Astrocyte (in vitro differentiated cells and primary cell): ENCODE data around the gene MEGF8. TPM values are rescaled to one million over a fixed set of nuclear protein-coding genes. Genes with fewer than 3 reads are reported as not detected.

Experiments
- DNase-seq: peaks from one replicate; pipeline ENCODE4 v3.0.0-alpha.2; 2010; ENCODE audit warnings: low read depth
- FAIRE-seq: peaks from 2 replicates; lab custom pipeline; 2011; peaks lifted over from hg19 to GRCh38; lab: Jason Lieb, UNC
- H2AFZ ChIP-seq: 2 replicates; pipeline ENCODE4 v1.6.0; 2012; ENCODE audit warnings: low read depth, low read length, inconsistent platforms
- H3K27ac ChIP-seq: 2 replicates; pipeline ENCODE4 v1.5.1; 2011; ENCODE audit warnings: low read depth, low read length, inconsistent platforms
- H3K27me3 ChIP-seq: 2 replicates; pipeline ENCODE4 v1.6.0; 2011; ENCODE audit warnings: low read length, inconsistent platforms; ENCODE audit not compliant: insufficient read depth
- H3K36me3 ChIP-seq: 2 replicates; pipeline ENCODE4 v1.5.1; 2011; ENCODE audit warnings: low read length, inconsistent platforms; ENCODE audit not compliant: insufficient read depth
- H3K4me1 ChIP-seq: 2 replicates; pipeline ENCODE4 v1.5.1; 2011; ENCODE audit warnings: low read length, inconsistent platforms; ENCODE audit not compliant: insufficient read depth
- H3K4me2 ChIP-seq: 2 replicates; pipeline ENCODE4 v1.6.0; 2012; ENCODE audit warnings: low read length, inconsistent platforms
- H3K4me3 ChIP-seq: 2 replicates; pipeline ENCODE4 v1.5.1; 2011; ENCODE audit warnings: low read depth, mild to moderate bottlenecking, low read length, inconsistent platforms; ENCODE audit not compliant: insufficient read depth
- H3K79me2 ChIP-seq: 2 replicates; pipeline ENCODE4 v1.6.0; 2012; ENCODE audit warnings: mild to moderate bottlenecking, low read length, inconsistent platforms; ENCODE audit not compliant: insufficient read depth
- H3K9ac ChIP-seq: 2 replicates; pipeline ENCODE4 v1.6.0; 2012; ENCODE audit warnings: mild to moderate bottlenecking, low read length, inconsistent platforms
- H3K9me3 ChIP-seq: 2 replicates; pipeline ENCODE4 v1.5.1; 2012; ENCODE audit warnings: low read depth, mild to moderate bottlenecking, low read length, inconsistent platforms; ENCODE audit not compliant: insufficient read depth
- H4K20me1 ChIP-seq: 2 replicates; pipeline ENCODE4 v1.6.0; 2012; ENCODE audit warnings: low read length, inconsistent platforms; ENCODE audit not compliant: insufficient read depth
- H3K27ac Mint-ChIP-seq: one replicate; pipeline ENCODE4 v1.8.0; 2021; ENCODE audit warnings: mild to moderate bottlenecking, mixed read lengths; ENCODE audit not compliant: unreplicated experiment
- H3K27me3 Mint-ChIP-seq: one replicate; pipeline ENCODE4 v1.8.0; 2021; ENCODE audit warnings: low read depth, mixed read lengths; ENCODE audit not compliant: unreplicated experiment
- H3K36me3 Mint-ChIP-seq: one replicate; pipeline ENCODE4 v1.8.0; 2021; ENCODE audit warnings: low read depth, mixed read lengths; ENCODE audit not compliant: unreplicated experiment
- H3K4me1 Mint-ChIP-seq: one replicate; pipeline ENCODE4 v1.8.0; 2021; ENCODE audit warnings: low read depth, mixed read lengths; ENCODE audit not compliant: unreplicated experiment
- H3K4me3 Mint-ChIP-seq: one replicate; pipeline ENCODE4 v1.8.0; 2021; ENCODE audit warnings: mild to moderate bottlenecking, moderate library complexity, mixed read lengths; ENCODE audit not compliant: unreplicated experiment
- H3K9me3 Mint-ChIP-seq: one replicate; pipeline ENCODE4 v1.8.0; 2021; ENCODE audit warnings: mild to moderate bottlenecking, mixed read lengths; ENCODE audit not compliant: unreplicated experiment
- CTCF ChIP-seq: IDR thresholded peaks from 2 replicates; pipeline ENCODE4 v1.5.1; 2011; ENCODE audit warnings: low read depth, mild to moderate bottlenecking, inconsistent platforms, low read length, moderate library complexity; ENCODE audit not compliant: insufficient read depth
- EZH2 ChIP-seq: IDR thresholded peaks from 2 replicates; pipeline ENCODE4 v1.6.1; 2012; ENCODE audit warnings: mild to moderate bottlenecking, low read length, inconsistent platforms; ENCODE audit not compliant: insufficient read depth
- total RNA-seq: library from RNA; stranded (reverse); gene quantifications from 2 replicates; pipeline ENCODE4 v1.2.1, GENCODE V29; 2021

MEGF8 gene
- total RNA-seq, 1 donor from 2014 or later = 42.0 TPM

GRCh38 chr19:42325896-42326771 is 699 bp downstream of the MEGF8 start:
- DNase-seq = no peak
- Histone ChIP-seq H3K27ac (peak overlapping the region; percentile 54), H2AFZ (peak overlapping the region; percentile 76), H3K4me1 (peaks cover 10% of the 10 kb centered on the region), H3K9me3 (no peaks in the 10 kb centered on the region), H3K36me3 (no peaks in the 10 kb centered on the region), H3K4me3 (peak overlapping the region; percentile 69), H3K9ac (peak overlapping the region; percentile 85), H3K79me2 (peaks cover 49% of the 10 kb centered on the region), H4K20me1 (peaks cover 46% of the 10 kb centered on the region), H3K4me2 (peak overlapping the region; percentile 96), H3K27me3 (peaks cover 23% of the 10 kb centered on the region)
- H3K27me3 Mint-ChIP-seq = peaks cover 26% of the 10 kb centered on the region
- H3K27ac Mint-ChIP-seq = peak overlapping the region; percentile 62
- H3K9me3 Mint-ChIP-seq = peaks cover 2% of the 10 kb centered on the region
- no peak for FAIRE-seq
- no peaks in the 10 kb centered on the region for H3K36me3 Mint-ChIP-seq
- H3K4me3 Mint-ChIP-seq = peak overlapping the region; percentile 89
- no peak for TF ChIP-seq CTCF
- no peak for TF ChIP-seq EZH2
- H3K4me1 Mint-ChIP-seq = peaks cover 19% of the 10 kb centered on the region

GRCh38 chr19:42326969-42327368 is 1.5 kb downstream of the MEGF8 start:
- peaks cover 19% of the 10 kb centered on the region for H3K4me1 Mint-ChIP-seq
- peaks cover 48% of the 10 kb centered on the region for H4K20me1 ChIP-seq
- peaks cover 20% of the 10 kb centered on the region for H3K27me3 Mint-ChIP-seq
- no peaks in the 10 kb centered on the region for H3K9me3 ChIP-seq
- H3K4me3 Mint-ChIP-seq = peak overlapping the region; percentile 89
- FAIRE-seq (no peak), DNase-seq (no peak)
- no peak for TF ChIP-seq EZH2
- no peak for TF ChIP-seq CTCF
- no peak overlapping the region for H3K27ac Mint-ChIP-seq
- peak overlapping the region; percentile 96 for H3K4me2 ChIP-seq
- H3K27me3 ChIP-seq = peaks cover 18% of the 10 kb centered on the region
- H2AFZ ChIP-seq = no peak overlapping the region
- peaks cover 51% of the 10 kb centered on the region for H3K79me2 ChIP-seq
- no peaks in the 10 kb centered on the region for H3K36me3 ChIP-seq
- no peak overlapping the region for H3K9ac ChIP-seq
- peaks cover 10% of the 10 kb centered on the region for H3K4me1 ChIP-seq
- H3K9me3 Mint-ChIP-seq = peaks cover 2% of the 10 kb centered on the region
- no peak overlapping the region for H3K4me3 ChIP-seq
- no peaks in the 10 kb centered on the region for H3K36me3 Mint-ChIP-seq
- H3K27ac ChIP-seq = no peak overlapping the region

- FAIRE-seq (no peak), DNase-seq (no peak)
- peaks cover 14% of the 10 kb centered on the region for H3K27me3 ChIP-seq
- no peak overlapping the region for H3K27ac ChIP-seq
- peaks cover 2% of the 10 kb centered on the region for H3K9me3 Mint-ChIP-seq
- no peak overlapping the region for H3K9ac ChIP-seq
- peaks cover 19% of the 10 kb centered on the region for H3K4me1 Mint-ChIP-seq
- TF ChIP-seq EZH2 (no peak), CTCF (no peak)
- no peak overlapping the region for H3K4me2 ChIP-seq
- H3K9me3 ChIP-seq = no peaks in the 10 kb centered on the region
- no peak overlapping the region for H3K4me3 ChIP-seq
- H3K4me3 Mint-ChIP-seq = peak overlapping the region; percentile 89
- H3K27ac Mint-ChIP-seq = no peak overlapping the region
- peaks cover 16% of the 10 kb centered on the region for H3K27me3 Mint-ChIP-seq
- peaks cover 10% of the 10 kb centered on the region for H3K4me1 ChIP-seq
- peaks cover 48% of the 10 kb centered on the region for H4K20me1 ChIP-seq
- H2AFZ ChIP-seq = no peak overlapping the region
- no peaks in the 10 kb centered on the region for H3K36me3 Mint-ChIP-seq
- H3K36me3 ChIP-seq = no peaks in the 10 kb centered on the region
- H3K79me2 ChIP-seq = peaks cover 51% of the 10 kb centered on the region
Observed at GRCh38 chr19:42327381-42327780, 1.9 kb downstream of the MEGF8 start.
